HUES64 (cell line): ENCODE results near the gene MYH15.

Source experiments
- H3K27ac ChIP-seq: 2 replicates; pipeline ENCODE4 v1.7.0; 2013; ENCODE audit warnings: low read depth, low read length, inconsistent platforms
- H3K27me3 ChIP-seq: 2 replicates; pipeline ENCODE4 v1.6.1; 2013; ENCODE audit warnings: mild to moderate bottlenecking, low read length; ENCODE audit not compliant: insufficient read depth
- H3K36me3 ChIP-seq: 2 replicates; pipeline ENCODE4 v1.6.1; 2013; ENCODE audit warnings: mild to moderate bottlenecking, low read length; ENCODE audit not compliant: insufficient read depth
- H3K4me1 ChIP-seq: 2 replicates; pipeline ENCODE4 v1.6.1; 2013; ENCODE audit warnings: mild to moderate bottlenecking, low read length, moderate library complexity; ENCODE audit not compliant: insufficient read depth
- H3K4me3 ChIP-seq: 2 replicates; pipeline ENCODE4 v1.5.1; 2013; ENCODE audit warnings: mild to moderate bottlenecking, low read length, moderate library complexity
- H3K9ac ChIP-seq: 2 replicates; pipeline ENCODE4 v1.6.1; 2013; ENCODE audit warnings: mild to moderate bottlenecking, low read depth, low read length
- H3K9me3 ChIP-seq: 2 replicates; pipeline ENCODE4 v1.6.1; 2013; ENCODE audit warnings: low read depth, low read length; ENCODE audit not compliant: insufficient read depth
- WGBS: fragments of 150-250, 120-280 bp; methylation state at CpG from one replicate; pipeline ENCODE4 v1.1.7; 2013; ENCODE audit warnings: missing lambda C conversion rate; 5-methylcytosine and 5-hydroxymethylcytosine counted together

Gene MYH15

DNA sequence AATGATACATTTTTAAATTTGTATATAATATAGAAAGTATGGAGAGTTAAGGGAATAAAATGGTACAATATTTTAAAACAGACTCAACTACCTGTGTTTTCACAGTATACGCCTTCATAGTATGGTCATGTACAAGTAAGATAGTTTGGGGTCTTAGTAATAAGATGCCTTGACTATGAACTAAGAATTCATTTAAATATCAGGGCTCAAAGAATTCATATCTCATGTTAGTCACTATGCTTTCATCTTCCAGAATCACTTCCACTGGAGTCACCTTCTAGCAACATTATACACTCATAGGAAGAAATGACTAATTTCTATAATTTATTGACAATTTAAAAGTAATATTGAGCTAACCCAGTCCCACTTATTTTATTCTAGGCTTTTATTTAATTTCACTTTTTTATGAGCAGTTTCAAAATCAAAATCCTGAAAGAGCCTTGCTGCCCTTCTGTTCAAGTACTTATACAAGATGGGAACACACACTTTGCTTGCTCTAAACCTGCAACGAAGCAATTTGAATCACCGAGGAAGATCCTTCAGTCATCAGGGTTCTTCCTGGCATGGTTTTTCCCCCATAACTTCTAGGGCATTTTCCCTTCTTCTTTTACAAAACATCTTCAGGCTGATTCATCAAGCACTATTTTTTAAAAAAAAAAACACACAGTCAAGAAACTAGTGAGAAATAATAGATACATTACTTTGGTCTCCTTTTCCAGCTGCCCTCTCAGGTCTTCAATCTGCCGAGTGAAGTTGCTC is 94.1 kb downstream of the MYH15 start:
- Histone ChIP-seq H3K9me3 (no peaks in the 10 kb centered on the region), H3K4me1 (no peaks in the 10 kb centered on the region), H3K4me3 (no peak overlapping the region), H3K9ac (no peak overlapping the region), H3K27ac (no peak overlapping the region), H3K27me3 (no peaks in the 10 kb centered on the region), H3K36me3 (no peaks in the 10 kb centered on the region)
- WGBS: 97% methylated on average over 3 of the region's 4 CpGs

DNA sequence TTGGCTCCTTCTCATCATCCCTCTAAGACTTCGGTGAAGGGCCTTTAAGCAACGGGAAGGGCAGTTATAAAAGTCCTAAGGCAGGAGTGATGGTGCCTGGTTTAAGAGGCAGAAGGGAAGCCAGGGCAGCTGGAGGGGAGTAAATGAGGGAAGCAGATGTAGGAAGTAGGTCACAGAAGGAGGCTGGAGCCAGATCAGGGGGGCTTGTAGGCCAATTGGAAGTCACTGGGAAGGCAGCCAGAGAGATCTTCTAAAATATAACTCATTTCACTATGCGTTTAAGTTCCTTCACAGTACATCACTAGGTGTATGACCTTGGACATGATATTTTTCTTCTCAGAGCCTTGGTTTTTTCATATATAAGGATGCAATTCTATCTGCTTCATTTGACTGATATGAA is 94.7 kb downstream of the MYH15 start:
- H3K4me1 ChIP-seq: no peaks in the 10 kb centered on the region
- no peaks in the 10 kb centered on the region for H3K9me3 ChIP-seq
- no peak overlapping the region for H3K9ac ChIP-seq
- no peak overlapping the region for H3K27ac ChIP-seq
- 96% methylated on average over 3 of the region's 3 CpGs for WGBS
- H3K36me3 ChIP-seq: no peaks in the 10 kb centered on the region
- no peaks in the 10 kb centered on the region for H3K27me3 ChIP-seq
- H3K4me3 ChIP-seq: no peak overlapping the region

DNA sequence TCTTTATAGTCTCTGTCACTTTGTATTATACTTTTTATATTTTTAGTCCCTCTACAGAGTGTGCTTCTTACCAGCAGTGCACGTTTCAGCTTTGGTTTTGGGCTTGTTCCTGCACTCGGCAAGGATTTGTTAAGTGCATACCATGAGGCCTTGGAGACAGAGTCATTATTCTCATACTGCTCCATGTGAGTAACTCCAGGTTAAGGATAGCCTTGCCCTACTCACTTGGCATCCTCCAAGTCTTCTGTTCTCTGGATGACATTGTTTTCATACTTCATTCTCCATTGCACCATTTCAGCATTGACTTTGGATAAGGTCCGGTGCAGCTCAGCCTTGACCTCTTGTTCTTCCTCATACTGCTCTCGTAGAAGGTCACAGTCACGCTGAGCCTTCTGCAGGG is 96.4 kb downstream of the MYH15 start:
- H3K4me3 ChIP-seq: no peak overlapping the region
- no peaks in the 10 kb centered on the region for H3K9me3 ChIP-seq
- 93% methylated on average over 5 of the region's 5 CpGs for WGBS
- H3K4me1 ChIP-seq: no peaks in the 10 kb centered on the region
- H3K9ac ChIP-seq: no peak overlapping the region
- no peaks in the 10 kb centered on the region for H3K36me3 ChIP-seq
- no peaks in the 10 kb centered on the region for H3K27me3 ChIP-seq
- H3K27ac ChIP-seq: no peak overlapping the region

DNA sequence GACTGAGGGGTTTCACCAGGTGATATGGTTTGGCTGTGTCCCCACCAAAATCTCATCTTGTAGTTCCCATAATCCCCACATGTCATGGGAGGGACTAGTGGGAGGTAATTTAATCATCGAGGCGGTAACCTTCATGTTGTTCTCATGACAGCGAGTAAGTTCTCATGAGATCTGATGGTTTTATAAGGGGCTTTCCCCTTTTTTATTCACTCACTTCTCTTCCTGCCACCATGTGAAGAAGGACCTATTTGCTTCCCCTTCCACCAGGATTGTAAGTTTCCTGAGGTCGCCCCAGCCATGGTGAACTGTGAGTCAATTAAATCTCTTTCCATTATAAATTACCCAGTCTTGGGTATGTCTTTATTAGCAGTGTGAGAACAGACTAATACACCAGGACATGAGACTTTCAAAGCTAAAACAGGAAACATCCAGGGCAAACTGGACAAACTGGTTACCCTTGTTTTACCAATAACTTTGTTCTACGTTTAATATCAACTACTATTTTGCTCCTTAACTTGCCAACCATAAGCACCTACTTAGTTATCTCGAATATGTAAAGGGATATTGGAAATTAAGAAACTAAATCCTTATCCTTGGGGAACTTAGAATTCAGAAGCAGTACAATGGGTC is 98.2 kb downstream of the MYH15 start:
- WGBS: 97% methylated on average over 4 of the region's 6 CpGs
- Histone ChIP-seq H3K4me3 (no peak overlapping the region), H3K27me3 (no peaks in the 10 kb centered on the region), H3K4me1 (peaks cover 5% of the 10 kb centered on the region), H3K27ac (no peak overlapping the region), H3K9ac (no peak overlapping the region), H3K9me3 (no peaks in the 10 kb centered on the region), H3K36me3 (no peaks in the 10 kb centered on the region)

DNA sequence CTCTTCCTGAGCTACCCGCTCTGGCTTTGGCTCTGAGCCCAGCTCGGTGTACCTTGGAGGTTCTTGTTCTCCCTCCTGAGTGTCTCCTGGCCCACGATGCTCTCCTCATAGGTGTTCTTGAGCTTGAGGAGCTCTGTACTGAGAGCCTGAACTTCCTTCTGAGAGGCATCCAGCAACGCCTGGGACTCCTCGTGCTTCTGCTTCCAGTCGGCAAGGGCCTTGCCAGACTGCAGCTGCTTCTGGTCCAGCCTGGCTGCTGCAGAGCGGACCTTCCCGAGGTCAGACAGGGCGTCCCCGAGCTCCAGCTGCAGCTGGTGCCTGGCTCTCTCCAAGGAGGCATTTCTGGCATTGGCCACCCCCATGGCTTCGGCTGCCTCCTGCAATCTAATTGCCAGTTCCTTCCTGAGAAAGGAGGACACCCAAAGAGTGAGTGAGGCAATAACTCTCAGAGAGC is 99.8 kb downstream of the MYH15 start:
- no peaks in the 10 kb centered on the region for H3K27me3 ChIP-seq
- peaks cover 10% of the 10 kb centered on the region for H3K4me1 ChIP-seq
- H3K4me3 ChIP-seq: no peak overlapping the region
- 95% methylated on average over 11 of the region's 11 CpGs for WGBS
- H3K27ac ChIP-seq: no peak overlapping the region
- H3K36me3 ChIP-seq: no peaks in the 10 kb centered on the region
- H3K9me3 ChIP-seq: no peaks in the 10 kb centered on the region
- no peak overlapping the region for H3K9ac ChIP-seq

DNA sequence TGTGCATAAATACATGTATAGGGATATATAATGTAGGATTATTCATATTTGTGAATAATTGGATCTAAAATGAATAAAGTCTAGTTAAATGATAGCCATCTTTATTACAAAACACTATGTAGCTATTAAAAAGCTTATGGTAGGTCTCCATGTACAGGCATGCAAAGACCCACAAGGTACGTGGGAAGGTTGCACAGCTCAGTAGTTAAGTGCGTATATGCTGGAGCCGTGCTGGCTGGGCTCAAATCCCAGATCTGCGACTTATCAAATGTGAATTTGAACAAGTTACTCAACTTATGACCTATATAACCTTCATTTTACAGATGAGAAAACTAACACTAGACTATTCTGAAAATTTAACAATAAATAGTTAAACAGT is 100.6 kb downstream of the MYH15 start:
- H3K4me3 ChIP-seq: no peak overlapping the region
- no peaks in the 10 kb centered on the region for H3K36me3 ChIP-seq
- no peaks in the 10 kb centered on the region for H3K9me3 ChIP-seq
- H3K9ac ChIP-seq: no peak overlapping the region
- no peak overlapping the region for H3K27ac ChIP-seq
- H3K4me1 ChIP-seq: peaks cover 10% of the 10 kb centered on the region
- H3K27me3 ChIP-seq: no peaks in the 10 kb centered on the region
- 95% methylated on average over 4 of the region's 4 CpGs for WGBS

DNA sequence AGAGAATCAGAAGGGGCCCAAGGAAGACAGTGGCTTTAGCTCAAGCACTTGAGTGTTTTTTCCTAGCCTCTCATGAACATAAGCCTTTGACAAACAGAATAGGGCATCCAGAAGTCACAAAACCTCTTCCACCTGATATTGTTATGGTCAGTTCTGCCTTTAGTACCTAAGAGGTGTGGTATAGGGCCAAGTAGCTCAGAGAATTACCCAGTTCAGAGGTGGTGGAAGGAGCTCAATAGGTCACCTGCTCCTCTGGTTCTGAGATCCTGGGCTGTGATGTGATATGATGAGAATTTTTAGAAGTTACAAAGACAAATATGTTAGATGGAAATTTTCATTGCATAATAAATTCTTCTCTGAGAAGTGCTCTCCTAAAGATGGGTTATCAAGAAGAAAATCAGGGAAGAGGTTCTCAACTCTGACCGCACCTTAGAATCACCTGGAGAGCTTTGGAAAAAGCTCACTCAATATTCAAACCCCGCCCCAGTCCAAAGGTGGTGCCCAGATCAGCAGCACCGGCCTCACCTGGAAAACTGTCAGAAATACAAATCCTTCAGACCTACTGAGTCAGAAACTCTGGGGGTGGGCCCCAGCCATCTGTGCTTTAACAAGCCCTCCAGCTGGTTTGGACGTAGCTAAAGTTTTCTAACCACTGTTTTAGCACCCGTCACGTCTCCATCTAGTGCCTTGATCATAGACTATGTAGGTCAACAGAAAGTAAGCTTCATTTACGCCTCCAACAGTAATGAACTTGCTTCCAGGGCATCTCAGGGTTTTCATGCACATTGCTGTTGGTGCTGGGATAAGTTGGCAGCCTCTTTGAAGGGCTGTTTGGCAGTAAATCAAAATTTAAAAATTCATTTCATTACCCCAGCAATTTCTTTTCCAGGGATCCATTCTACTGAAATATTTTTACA is 101.3 kb downstream of the MYH15 start:
- no peak overlapping the region for H3K27ac ChIP-seq
- H3K4me3 ChIP-seq: no peak overlapping the region
- no peaks in the 10 kb centered on the region for H3K9me3 ChIP-seq
- no peaks in the 10 kb centered on the region for H3K27me3 ChIP-seq
- no peaks in the 10 kb centered on the region for H3K36me3 ChIP-seq
- WGBS: 92% methylated on average over 7 of the region's 7 CpGs
- peaks cover 10% of the 10 kb centered on the region for H3K4me1 ChIP-seq
- no peak overlapping the region for H3K9ac ChIP-seq

DNA sequence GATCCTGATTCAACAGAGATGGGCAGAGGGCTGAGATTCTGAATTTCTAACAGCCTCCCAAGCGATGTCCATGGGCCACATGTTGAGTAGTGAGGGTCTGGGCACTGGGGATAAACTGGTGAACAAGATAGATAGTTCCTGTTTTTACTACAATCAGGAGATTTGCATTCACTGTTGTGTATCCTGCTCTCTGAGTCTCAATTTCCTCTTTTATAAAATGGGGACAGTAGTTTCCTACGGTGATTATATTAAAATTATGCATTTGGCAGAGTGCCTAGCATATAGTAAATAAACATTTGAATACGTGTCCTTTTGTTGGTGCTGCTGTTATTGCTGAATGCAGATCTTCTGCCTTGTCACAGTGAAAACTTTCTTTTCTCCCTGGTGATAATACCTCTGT is 102.5 kb downstream of the MYH15 start:
- H3K4me3 ChIP-seq: no peak overlapping the region
- no peak overlapping the region for H3K27ac ChIP-seq
- H3K27me3 ChIP-seq: no peaks in the 10 kb centered on the region
- WGBS: 95% methylated on average over 3 of the region's 3 CpGs
- H3K4me1 ChIP-seq: peaks cover 10% of the 10 kb centered on the region
- H3K36me3 ChIP-seq: no peaks in the 10 kb centered on the region
- no peak overlapping the region for H3K9ac ChIP-seq
- no peaks in the 10 kb centered on the region for H3K9me3 ChIP-seq

DNA sequence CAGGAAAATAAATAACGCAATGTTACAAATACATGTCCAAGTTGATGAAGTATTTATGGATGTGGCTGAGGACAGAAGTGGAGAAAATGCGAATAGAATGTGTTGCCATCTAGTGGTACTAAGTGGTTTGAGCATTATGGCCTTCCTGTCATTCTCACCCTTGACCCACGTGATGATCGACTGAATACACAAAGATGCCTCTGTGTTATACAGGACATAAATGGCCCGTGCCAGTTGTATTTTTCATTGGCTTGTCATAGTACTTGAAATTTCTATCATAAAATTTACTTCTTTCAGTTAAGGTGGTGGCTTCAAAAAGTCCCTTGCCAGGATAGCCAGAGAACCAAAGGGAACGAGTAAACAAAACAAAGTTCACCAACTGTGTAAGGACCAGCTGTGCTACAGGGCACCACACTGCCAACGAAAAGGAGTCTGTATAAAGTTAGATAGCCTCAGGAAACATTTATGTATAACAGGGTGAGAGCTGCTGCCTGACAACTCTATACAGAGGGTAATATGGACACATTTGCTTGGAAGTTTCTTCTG is 103.7 kb downstream of the MYH15 start:
- no peaks in the 10 kb centered on the region for H3K27me3 ChIP-seq
- H3K36me3 ChIP-seq: no peaks in the 10 kb centered on the region
- 53% methylated on average over 7 of the region's 7 CpGs for whole genome bisulfite sequencing
- H3K4me1 ChIP-seq: peaks cover 10% of the 10 kb centered on the region
- no peak overlapping the region for H3K9ac ChIP-seq
- H3K9me3 ChIP-seq: no peaks in the 10 kb centered on the region
- H3K27ac ChIP-seq: no peak overlapping the region
- H3K4me3 ChIP-seq: no peak overlapping the region

DNA sequence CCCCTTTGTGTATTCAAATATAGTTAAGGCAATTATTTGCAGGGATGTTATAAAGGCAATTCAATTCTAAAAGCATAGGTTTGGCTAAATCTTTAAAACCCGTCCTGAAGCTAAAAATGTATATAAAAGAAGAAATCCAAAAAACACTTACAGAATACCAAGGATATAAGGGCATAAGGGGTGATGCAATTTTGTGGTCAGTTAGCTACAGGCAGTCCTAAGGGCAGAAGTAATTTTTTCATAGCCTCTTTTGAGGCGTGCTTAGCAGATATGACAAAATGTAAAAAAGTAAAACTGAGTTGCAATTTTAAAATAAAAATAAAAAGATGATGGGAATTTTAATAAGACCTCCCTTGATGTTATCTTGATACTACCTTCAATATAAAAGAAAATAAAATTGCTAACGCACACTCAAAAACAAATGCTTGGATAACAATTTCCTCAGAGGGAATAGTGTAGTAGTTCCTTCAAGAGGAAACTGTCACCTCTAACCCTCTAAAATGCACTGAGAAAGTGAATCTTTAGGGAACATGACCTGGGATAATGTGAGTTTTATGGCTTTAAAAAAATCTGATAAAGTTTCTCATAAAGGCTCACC is 104.2 kb downstream of the MYH15 start:
- H3K27ac ChIP-seq: no peak overlapping the region
- no peaks in the 10 kb centered on the region for H3K36me3 ChIP-seq
- no peaks in the 10 kb centered on the region for H3K9me3 ChIP-seq
- H3K4me1 ChIP-seq: peaks cover 10% of the 10 kb centered on the region
- no peak overlapping the region for H3K9ac ChIP-seq
- no peak overlapping the region for H3K4me3 ChIP-seq
- no peaks in the 10 kb centered on the region for H3K27me3 ChIP-seq
- 100% methylated on average over 1 of the region's 3 CpGs for WGBS
